Activated T-helper 1 cell treated with anti-CD3 and anti-CD28 coated beads, Interleukin-12 subunit alpha, Interleukin-12 subunit beta, Interleukin-2, Interleukin-4 antibody, amounts not matched to agents 30 ng/mL and 10 ng/mL and 1 ng/mL, durations not matched to agents 14 hours and 24 hours and 36 hours (primary cell): ENCODE results near the gene BICRAL. TPM values are rescaled to one million over a fixed set of nuclear protein-coding genes. Genes with fewer than 3 reads are reported as not detected.
"Not testable (repeated sequence)": the region's sequence is repeated elsewhere in the genome, so short reads cannot be mapped to it uniquely, and the experiment has no call there.

ENCODE experiments used
- DNase-seq: peaks from one replicate; pipeline ENCODE4 v3.0.0; 2021; ENCODE audit warnings: low spot score
- H3K27ac Mint-ChIP-seq: one replicate; pipeline ENCODE4 v1.8.0; 2021; ENCODE audit warnings: mild to moderate bottlenecking, mixed read lengths
- H3K27me3 Mint-ChIP-seq: one replicate; pipeline ENCODE4 v1.8.0; 2022; ENCODE audit warnings: mild to moderate bottlenecking, moderate library complexity, mixed read lengths; ENCODE audit not compliant: insufficient read depth
- H3K36me3 Mint-ChIP-seq: one replicate; pipeline ENCODE4 v1.8.0; 2021; ENCODE audit warnings: low read depth, mixed read lengths
- H3K4me1 Mint-ChIP-seq: one replicate; pipeline ENCODE4 v1.8.0; 2021; ENCODE audit warnings: low read depth, mixed read lengths
- H3K4me3 Mint-ChIP-seq: one replicate; pipeline ENCODE4 v1.8.0; 2021; ENCODE audit warnings: mild to moderate bottlenecking, moderate library complexity, mixed read lengths
- H3K9me3 Mint-ChIP-seq: one replicate; pipeline ENCODE4 v1.8.0; 2021; ENCODE audit warnings: mixed read lengths
- intact Hi-C: fragments of 100-400 bp; cut with micrococcal nuclease; formaldehyde crosslinking; loops from one replicate; pipeline ENCODE4 v1.15.1; 2024
- total RNA-seq: library from RNA; stranded (reverse); gene quantifications from 2 replicates; pipeline ENCODE4 v1.2.3, GENCODE V29; 2022

Gene BICRAL
- 14.1 and 14.2 TPM in 2 replicates for total RNA-seq

DNA sequence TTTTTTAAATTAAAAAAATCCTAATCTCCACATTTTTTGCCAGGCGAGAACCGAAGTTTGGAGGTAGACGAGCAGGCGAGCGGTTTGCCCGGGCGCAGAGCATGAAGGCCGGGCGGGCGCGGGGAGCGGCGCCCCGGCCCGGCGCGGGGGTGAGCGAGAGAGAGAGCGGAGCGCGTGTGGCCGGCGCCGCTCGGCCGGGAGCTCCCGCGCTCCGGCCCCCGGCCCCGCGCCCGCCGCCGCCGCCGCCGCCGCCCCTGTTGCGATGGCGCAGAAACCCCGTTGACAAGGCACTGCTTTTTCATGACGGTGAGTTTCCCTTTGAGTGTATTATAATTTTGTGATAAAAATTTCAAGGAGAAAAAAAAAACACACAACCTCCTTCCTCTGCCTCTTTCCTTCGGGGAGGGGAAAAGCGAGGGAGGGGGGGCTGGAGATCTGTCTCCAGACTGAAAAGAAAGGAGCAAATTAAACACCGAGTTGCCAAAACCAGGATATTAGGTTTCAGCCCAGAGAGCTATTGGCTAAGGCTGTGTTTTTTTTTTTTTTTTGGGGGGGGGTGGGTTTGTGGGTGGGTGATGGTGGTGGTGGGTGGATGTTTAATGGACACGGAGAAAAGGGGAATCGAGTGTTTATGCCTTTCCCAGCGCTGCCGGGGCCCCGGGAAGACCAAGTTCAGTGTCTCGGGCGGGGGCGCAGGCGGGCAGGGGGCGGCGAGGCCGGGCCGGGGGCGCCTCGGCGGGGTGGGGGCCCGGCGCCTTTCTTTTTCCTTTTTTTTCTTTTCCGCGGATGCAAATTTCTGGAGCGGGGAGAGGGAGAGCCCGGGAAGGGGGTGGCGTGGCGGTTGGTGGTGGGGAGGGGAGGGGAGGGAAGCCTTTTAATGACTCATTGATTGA, at the start of gene BICRAL:
BICRAL (plus strand) TSS at position 257 of the 893 bp plus-strand sequence. CDS start 39,971 bp downstream, outside the sequence.
- H3K27me3 Mint-ChIP-seq = no peaks in the 10 kb centered on the region
- H3K27ac Mint-ChIP-seq = peak within 1 kb of the TSS; percentile 98
- H3K9me3 Mint-ChIP-seq = no peaks in the 10 kb centered on the region
- peak within 1 kb of the TSS; percentile 96 for H3K4me3 Mint-ChIP-seq
- H3K36me3 Mint-ChIP-seq = peaks cover 23% of the 10 kb centered on the region
- H3K4me1 Mint-ChIP-seq = peaks cover 34% of the 10 kb centered on the region
- DNase-seq = peak; percentile 62
- intact Hi-C loops = loop anchor here (1.0 to 10.0 kb wide), 7 partner anchors 11 to 390 kb away; partner anchors contain the start of genes CUL7, KLC4, MRPL2 and RPL7L1

DNA sequence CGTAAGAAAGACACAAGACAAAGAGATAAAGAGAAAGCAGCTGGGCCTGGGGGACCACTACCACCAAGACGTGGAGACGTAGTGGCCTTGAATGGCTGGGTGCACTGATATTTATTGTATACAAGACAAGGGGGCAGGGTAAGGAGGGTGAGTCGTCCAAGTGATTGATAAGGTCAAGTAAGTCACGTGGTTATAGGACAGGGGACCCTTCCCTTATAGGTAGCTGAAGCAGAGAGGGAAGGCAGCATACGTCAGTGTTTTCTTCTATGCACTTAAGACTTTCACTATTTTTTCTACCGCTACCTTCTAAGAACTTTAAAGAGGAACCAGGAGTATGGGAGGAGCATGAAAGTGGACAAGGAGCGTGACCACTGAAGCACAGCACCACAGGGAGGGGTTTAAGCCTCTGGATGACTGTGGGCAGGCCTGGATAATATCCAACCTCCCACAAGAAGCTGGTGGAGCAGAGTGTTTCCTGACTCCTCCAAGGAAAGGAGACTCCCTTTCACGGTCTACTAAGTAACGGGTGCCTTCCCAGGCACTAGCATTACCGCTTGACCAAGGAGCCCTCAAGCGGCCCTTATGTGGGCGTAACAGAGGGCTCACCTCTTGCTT, 47.9 kb upstream of the BICRAL start:
- H3K36me3 Mint-ChIP-seq, intact Hi-C loops, H3K4me1 Mint-ChIP-seq, H3K27ac Mint-ChIP-seq, H3K9me3 Mint-ChIP-seq, DNase-seq, H3K4me3 Mint-ChIP-seq: not testable (repeated sequence)
- peaks cover 12% of the 10 kb centered on the region for H3K27me3 Mint-ChIP-seq

DNA sequence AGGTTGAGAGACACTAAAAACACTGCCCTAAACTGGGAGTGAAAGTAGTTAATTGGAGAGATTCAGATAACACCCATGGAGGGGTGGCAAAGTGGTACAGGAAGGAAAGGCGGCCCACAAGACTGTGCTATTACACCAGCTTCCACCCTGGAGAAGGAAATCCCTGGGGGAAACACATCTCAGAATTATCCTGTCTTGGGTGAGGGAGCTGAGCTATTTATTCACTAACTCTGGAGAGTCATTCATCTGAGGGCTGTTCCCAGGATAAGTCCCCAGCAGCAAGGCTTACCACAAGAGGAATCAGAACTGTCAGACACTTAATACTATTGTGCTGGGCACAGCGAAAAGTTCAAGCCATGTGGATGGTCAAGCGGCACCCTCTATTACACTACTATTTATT, 45.9 kb upstream of the BICRAL start:
- Mint-ChIP-seq H3K36me3 (no peaks in the 10 kb centered on the region), H3K4me1 (no peaks in the 10 kb centered on the region), H3K4me3 (no peak overlapping the region), H3K27me3 (peaks cover 12% of the 10 kb centered on the region), H3K27ac (no peak overlapping the region), H3K9me3 (no peaks in the 10 kb centered on the region)
- intact Hi-C loops = no loop called here
- DNase-seq = no peak

- Mint-ChIP-seq H3K36me3 (peaks cover 4% of the 10 kb centered on the region), H3K4me1 (peaks cover 10% of the 10 kb centered on the region), H3K27me3 (peaks cover 10% of the 10 kb centered on the region), H3K9me3 (no peaks in the 10 kb centered on the region), H3K4me3 (no peak overlapping the region), H3K27ac (no peak overlapping the region)
- intact Hi-C loops = loop anchor here (10.0 kb wide), 1 partner anchor 244 kb away; the partner anchor contains the start of gene PPP2R5D
- no peak for DNase-seq
Observed at GRCh38 chr6:42740725-42741124, 41.1 kb upstream of the BICRAL start.

GRCh38 chr6:42742116-42742894, 39.5 kb upstream of the BICRAL start:
- Mint-ChIP-seq H3K4me3 (peak overlapping the region; percentile 15), H3K9me3 (no peaks in the 10 kb centered on the region), H3K27me3 (peaks cover 9% of the 10 kb centered on the region), H3K36me3 (peaks cover 6% of the 10 kb centered on the region), H3K27ac (no peak overlapping the region), H3K4me1 (peaks cover 15% of the 10 kb centered on the region)
- no peak for DNase-seq
- intact Hi-C loops = loop anchor here (10.0 kb wide), 1 partner anchor 242 kb away; the partner anchor contains the start of gene PPP2R5D

GRCh38 chr6:42744351-42744893, 37.4 kb upstream of the BICRAL start:
- H3K27ac Mint-ChIP-seq = no peak overlapping the region
- peaks cover 15% of the 10 kb centered on the region for H3K36me3 Mint-ChIP-seq
- no peak for DNase-seq
- peaks cover 32% of the 10 kb centered on the region for H3K4me1 Mint-ChIP-seq
- no peaks in the 10 kb centered on the region for H3K27me3 Mint-ChIP-seq
- intact Hi-C loops = loop anchor here (10.0 kb wide), 1 partner anchor 240 kb away; the partner anchor contains the start of gene PPP2R5D
- no peaks in the 10 kb centered on the region for H3K9me3 Mint-ChIP-seq
- peak overlapping the region; percentile 100 for H3K4me3 Mint-ChIP-seq

DNA sequence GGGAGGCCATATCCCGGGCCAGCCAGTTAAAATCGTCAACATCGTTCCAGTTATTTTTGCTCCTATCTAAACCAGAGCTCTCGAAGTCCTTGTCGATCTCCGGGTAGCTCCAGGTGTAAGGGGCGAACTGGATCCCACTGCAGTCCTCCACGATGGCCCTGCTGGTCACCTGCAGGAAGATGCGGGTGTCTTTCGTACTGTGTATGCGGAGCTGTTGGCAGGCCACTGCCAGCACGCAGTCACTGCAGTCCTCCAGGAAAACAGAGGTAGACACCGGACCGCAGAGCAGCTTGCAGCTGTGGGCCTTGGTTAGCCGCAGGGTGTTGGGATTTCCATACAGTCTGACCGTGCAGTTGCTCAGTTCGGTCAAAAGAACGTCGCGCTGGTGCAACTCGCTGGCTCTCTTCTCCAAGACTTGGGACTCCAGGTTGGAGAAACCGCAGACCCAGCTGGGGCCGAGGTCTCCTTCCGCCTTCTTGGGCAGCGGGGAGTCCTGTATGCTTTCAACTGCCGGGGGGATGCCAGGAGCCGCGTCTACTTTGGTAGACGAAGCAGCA, 36.7 kb upstream of the BICRAL start:
- Mint-ChIP-seq H3K36me3 (peaks cover 15% of the 10 kb centered on the region), H3K27me3 (no peaks in the 10 kb centered on the region), H3K9me3 (no peaks in the 10 kb centered on the region), H3K4me3 (peak overlapping the region; percentile 100), H3K4me1 (peaks cover 32% of the 10 kb centered on the region), H3K27ac (peak overlapping the region; percentile 63)
- intact Hi-C loops = loop anchor here (1.0 to 10.0 kb wide), 2 partner anchors 240 to 269 kb away; partner anchors contain the start of genes KLHDC3 and PPP2R5D
- DNase-seq = peak; percentile 46

- H3K27me3 Mint-ChIP-seq = no peaks in the 10 kb centered on the region
- peaks cover 16% of the 10 kb centered on the region for H3K36me3 Mint-ChIP-seq
- peak within 1 kb of the TSS; percentile 100 for H3K4me3 Mint-ChIP-seq
- no peaks in the 10 kb centered on the region for H3K9me3 Mint-ChIP-seq
- H3K27ac Mint-ChIP-seq = peak within 1 kb of the TSS; percentile 100
- intact Hi-C loops = loop anchor here (1.0 to 10.0 kb wide), 15 partner anchors 20 to 885 kb away; partner anchors contain the start of genes BICRAL, CNPY3, KLC4 and KLHDC3
- H3K4me1 Mint-ChIP-seq = peaks cover 32% of the 10 kb centered on the region
- DNase-seq = peak; percentile 91
Observed at GRCh38 chr6:42745640-42746462, 36.0 kb upstream of the BICRAL start, which contains the start of gene TBCC. TSS of gene TBCC (minus strand) at chr6:42746103. CDS start at chr6:42746073, 30 bp downstream.

GRCh38 chr6:42746463-42747391, 35.1 kb upstream of the BICRAL start:
- Mint-ChIP-seq H3K4me3 (peak overlapping the region; percentile 100), H3K9me3 (no peaks in the 10 kb centered on the region), H3K36me3 (peaks cover 16% of the 10 kb centered on the region), H3K27me3 (no peaks in the 10 kb centered on the region), H3K4me1 (peaks cover 32% of the 10 kb centered on the region), H3K27ac (peak overlapping the region; percentile 100)
- peak; percentile 81 for DNase-seq
- intact Hi-C loops = loop anchor here (1.0 to 10.0 kb wide), 15 partner anchors 20 to 884 kb away; partner anchors contain the start of genes BICRAL, CNPY3, KLC4 and MRPL2

- Mint-ChIP-seq H3K4me3 (peak overlapping the region; percentile 100), H3K4me1 (peaks cover 32% of the 10 kb centered on the region), H3K36me3 (peaks cover 19% of the 10 kb centered on the region), H3K27me3 (no peaks in the 10 kb centered on the region), H3K9me3 (no peaks in the 10 kb centered on the region), H3K27ac (peak overlapping the region; percentile 100)
- intact Hi-C loops = loop anchor here (10.0 kb wide), 1 partner anchor 236 kb away; the partner anchor contains the start of gene PPP2R5D
- DNase-seq = no peak
Observed at GRCh38 chr6:42748203-42748898, 33.5 kb upstream of the BICRAL start.
